WTC11 (cell line): ENCODE data around the gene C10orf67. TPM values are rescaled to one million over a fixed set of nuclear protein-coding genes. Genes with fewer than 3 reads are reported as not detected.

Experiments used
- ATAC-seq: fragments of 200-7000 bp; cut with Tn5 transposase; 2 replicates; pipeline ENCODE4 v1.10.0; 2021; ENCODE audit warnings: mild to moderate bottlenecking, moderate library complexity
- CTCF ChIA-PET: fragments of 300-600 bp; sonication (Branson Sonifier 250); formaldehyde crosslinking; loops from one replicate; lab custom pipeline; 2021; ENCODE audit warnings: antibody characterized with exemption; lab: Charles Lee
- POLR2A ChIA-PET: fragments of 350-600 bp; sonication (Branson Sonifier 250); formaldehyde crosslinking; loops from one replicate; lab custom pipeline; 2021; ENCODE audit warnings: antibody characterized with exemption; lab: Charles Lee
- DNase-seq: peaks from one replicate; pipeline ENCODE4 v3.0.0; 2021; ENCODE audit warnings: low spot score
- H3K27ac Mint-ChIP-seq: 2 replicates; pipeline ENCODE4 v1.8.0; 2021; ENCODE audit warnings: mixed read lengths
- H3K27me3 Mint-ChIP-seq: 2 replicates; pipeline ENCODE4 v1.8.0; 2021; ENCODE audit warnings: low read depth, mild to moderate bottlenecking, moderate library complexity, mixed read lengths
- H3K36me3 Mint-ChIP-seq: 2 replicates; pipeline ENCODE4 v1.8.0; 2021; ENCODE audit warnings: mixed read lengths
- H3K4me1 Mint-ChIP-seq: 2 replicates; pipeline ENCODE4 v1.8.0; 2022; ENCODE audit warnings: mixed read lengths
- H3K4me3 Mint-ChIP-seq: 2 replicates; pipeline ENCODE4 v1.8.0; 2021; ENCODE audit warnings: mild to moderate bottlenecking, moderate library complexity, mixed read lengths
- H3K9me3 Mint-ChIP-seq: 2 replicates; pipeline ENCODE4 v1.8.0; 2021; ENCODE audit warnings: mixed read lengths
- ATF1 ChIP-seq: sonication (generic); formaldehyde crosslinking; IDR thresholded peaks from 2 replicates; pipeline ENCODE4 v1.8.1; 2023; ENCODE audit warnings: mild to moderate bottlenecking, moderate library complexity, missing genetic modification reagents
- ELF4 ChIP-seq: sonication (generic); formaldehyde crosslinking; IDR thresholded peaks from 2 replicates; pipeline ENCODE4 v1.8.1; 2022; ENCODE audit warnings: low read depth, mild to moderate bottlenecking, moderate library complexity, missing genetic modification reagents
- FOXP1 ChIP-seq: sonication (generic); formaldehyde crosslinking; IDR thresholded peaks from 2 replicates; pipeline ENCODE4 v1.8.0; 2022; ENCODE audit warnings: missing genetic modification reagents, mild to moderate bottlenecking, moderate library complexity, borderline replicate concordance
- FOXP4 ChIP-seq: sonication (generic); formaldehyde crosslinking; IDR thresholded peaks from 2 replicates; pipeline ENCODE4 v1.8.0; 2022; ENCODE audit warnings: mild to moderate bottlenecking, missing genetic modification reagents
- GTF2I ChIP-seq: fragments of 250-450 bp; sonication (Bioruptor Pico); conservative IDR thresholded peaks from 2 replicates; pipeline ENCODE4 v1.4.0; 2021; ENCODE audit warnings: mild to moderate bottlenecking
- HMGA2 ChIP-seq: fragments of 250-450 bp; sonication (Bioruptor Pico); IDR thresholded peaks from 2 replicates; pipeline ENCODE4 v1.4.0; 2021; ENCODE audit warnings: mild to moderate bottlenecking, moderate library complexity
- HMGXB4 ChIP-seq: sonication (generic); formaldehyde crosslinking; IDR thresholded peaks from 2 replicates; pipeline ENCODE4 v1.8.1; 2023; ENCODE audit warnings: mild to moderate bottlenecking, moderate library complexity, missing genetic modification reagents
- IRF1 ChIP-seq: sonication (generic); formaldehyde crosslinking; IDR thresholded peaks from 2 replicates; pipeline ENCODE4 v1.8.0; 2023; ENCODE audit warnings: missing genetic modification reagents
- NFATC4 ChIP-seq: fragments of 250-450 bp; sonication (Bioruptor Pico); IDR thresholded peaks from 2 replicates; pipeline ENCODE4 v1.9.0; 2021; ENCODE audit warnings: mild to moderate bottlenecking
- NFE2L1 ChIP-seq: sonication (generic); formaldehyde crosslinking; IDR thresholded peaks from 2 replicates; pipeline ENCODE4 v1.8.1; 2023; ENCODE audit warnings: missing genetic modification reagents
- NR1H2 ChIP-seq: sonication (generic); formaldehyde crosslinking; IDR thresholded peaks from 2 replicates; pipeline ENCODE4 v1.9.0; 2021; ENCODE audit warnings: mild to moderate bottlenecking, moderate library complexity, missing genetic modification reagents
- NR3C1 ChIP-seq: sonication (generic); formaldehyde crosslinking; conservative IDR thresholded peaks from 2 replicates; pipeline ENCODE4 v1.8.1; 2023; ENCODE audit warnings: low read depth, mild to moderate bottlenecking, missing genetic modification reagents
- PRRX2 ChIP-seq: fragments of 250-450 bp; sonication (Bioruptor Pico); IDR thresholded peaks from 2 replicates; pipeline ENCODE4 v1.8.0; 2021; ENCODE audit warnings: mild to moderate bottlenecking
- TEAD1 ChIP-seq: sonication (generic); formaldehyde crosslinking; IDR thresholded peaks from 2 replicates; pipeline ENCODE4 v1.8.0; 2022; ENCODE audit warnings: mild to moderate bottlenecking, missing genetic modification reagents
- TEAD4 ChIP-seq: sonication (generic); formaldehyde crosslinking; IDR thresholded peaks from 2 replicates; pipeline ENCODE4 v1.8.0; 2022; ENCODE audit warnings: mild to moderate bottlenecking, missing genetic modification reagents
- USF2 ChIP-seq: sonication (generic); formaldehyde crosslinking; IDR thresholded peaks from 2 replicates; pipeline ENCODE4 v1.8.1; 2023; ENCODE audit warnings: mild to moderate bottlenecking, missing genetic modification reagents, moderate library complexity
- ZNF121 ChIP-seq: sonication (generic); formaldehyde crosslinking; IDR thresholded peaks from 2 replicates; pipeline ENCODE4 v1.8.0; 2023; ENCODE audit warnings: missing genetic modification reagents
- ZNF138 ChIP-seq: sonication (generic); formaldehyde crosslinking; conservative IDR thresholded peaks from 2 replicates; pipeline ENCODE4 v1.8.1; 2022; ENCODE audit warnings: mild to moderate bottlenecking, moderate library complexity, missing genetic modification reagents
- ZNF263 ChIP-seq: sonication (generic); formaldehyde crosslinking; IDR thresholded peaks from 2 replicates; pipeline ENCODE4 v1.8.1; 2022; ENCODE audit warnings: low read depth, mild to moderate bottlenecking, moderate library complexity, missing genetic modification reagents
- ZNF317 ChIP-seq: sonication (generic); formaldehyde crosslinking; IDR thresholded peaks from 2 replicates; pipeline ENCODE4 v1.8.1; 2023; ENCODE audit warnings: low read depth, mild to moderate bottlenecking, moderate library complexity, missing genetic modification reagents, borderline replicate concordance
- ZNF512 ChIP-seq: sonication (generic); formaldehyde crosslinking; IDR thresholded peaks from 2 replicates; pipeline ENCODE4 v1.8.1; 2022; ENCODE audit warnings: missing genetic modification reagents, borderline replicate concordance
- total RNA-seq: library from RNA; stranded (reverse); gene quantifications from 3 replicates; pipeline ENCODE4 v1.2.3, GENCODE V29; 2021
- TF ChIP-seq, protein P1 (sequence below): sonication (generic); formaldehyde crosslinking; conservative IDR thresholded peaks from 2 replicates; pipeline ENCODE4 v1.8.1; 2023; ENCODE audit warnings: mild to moderate bottlenecking, low read depth, missing genetic modification reagents, moderate library complexity
- TF ChIP-seq, protein P2 (sequence below): sonication (generic); formaldehyde crosslinking; IDR thresholded peaks from 2 replicates; pipeline ENCODE4 v1.8.0; 2022; ENCODE audit warnings: mild to moderate bottlenecking, missing genetic modification reagents

C10orf67 gene
- total RNA-seq, 1 experiment from 2014 or later = not detected

DNA sequence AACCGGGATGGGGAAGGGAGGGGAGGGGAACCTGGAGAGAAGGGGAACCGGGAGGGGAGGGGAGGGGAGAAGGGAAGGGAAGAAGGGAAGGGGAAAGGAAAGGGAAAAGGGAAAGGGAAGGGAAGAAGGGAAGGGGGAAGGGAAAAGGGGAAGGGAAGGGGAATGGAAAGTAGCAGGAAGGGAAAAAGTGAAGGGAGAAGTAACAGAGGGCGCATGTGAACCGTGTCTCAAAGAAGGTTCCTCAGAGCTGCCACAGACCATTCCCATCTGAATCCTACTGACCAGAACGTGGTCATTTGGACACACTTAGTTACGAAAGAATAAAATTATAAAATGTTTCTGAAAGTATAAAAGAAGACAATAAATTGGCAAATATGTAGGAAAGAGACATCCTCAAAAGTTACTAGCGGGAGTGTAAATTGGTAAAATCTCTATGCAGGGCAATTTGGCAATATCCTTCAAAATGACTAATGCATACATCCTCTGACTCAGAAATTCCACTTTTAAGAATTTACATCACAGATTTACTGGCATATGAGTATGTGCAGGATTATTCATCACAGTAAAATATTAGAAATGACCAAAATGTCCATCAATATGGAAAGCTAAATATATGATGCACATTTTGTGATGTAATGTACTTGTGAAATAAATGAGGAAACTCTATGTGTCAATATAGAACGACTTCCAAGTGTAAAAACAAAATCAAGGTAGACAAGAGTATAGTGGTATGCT lies 12.9 kb downstream of the C10orf67 start (continued):
- TF ChIP-seq ZNF512 (CRISPR knock-in tag) (no peak), NFATC4 (no peak), TEAD1 (CRISPR knock-in tag) (no peak), NR1H2 (CRISPR knock-in tag) (no peak), USF2 (no peak), NFE2L1 (CRISPR knock-in tag) (no peak), NR3C1 (no peak)
- TF ChIP-seq, protein P1, sequence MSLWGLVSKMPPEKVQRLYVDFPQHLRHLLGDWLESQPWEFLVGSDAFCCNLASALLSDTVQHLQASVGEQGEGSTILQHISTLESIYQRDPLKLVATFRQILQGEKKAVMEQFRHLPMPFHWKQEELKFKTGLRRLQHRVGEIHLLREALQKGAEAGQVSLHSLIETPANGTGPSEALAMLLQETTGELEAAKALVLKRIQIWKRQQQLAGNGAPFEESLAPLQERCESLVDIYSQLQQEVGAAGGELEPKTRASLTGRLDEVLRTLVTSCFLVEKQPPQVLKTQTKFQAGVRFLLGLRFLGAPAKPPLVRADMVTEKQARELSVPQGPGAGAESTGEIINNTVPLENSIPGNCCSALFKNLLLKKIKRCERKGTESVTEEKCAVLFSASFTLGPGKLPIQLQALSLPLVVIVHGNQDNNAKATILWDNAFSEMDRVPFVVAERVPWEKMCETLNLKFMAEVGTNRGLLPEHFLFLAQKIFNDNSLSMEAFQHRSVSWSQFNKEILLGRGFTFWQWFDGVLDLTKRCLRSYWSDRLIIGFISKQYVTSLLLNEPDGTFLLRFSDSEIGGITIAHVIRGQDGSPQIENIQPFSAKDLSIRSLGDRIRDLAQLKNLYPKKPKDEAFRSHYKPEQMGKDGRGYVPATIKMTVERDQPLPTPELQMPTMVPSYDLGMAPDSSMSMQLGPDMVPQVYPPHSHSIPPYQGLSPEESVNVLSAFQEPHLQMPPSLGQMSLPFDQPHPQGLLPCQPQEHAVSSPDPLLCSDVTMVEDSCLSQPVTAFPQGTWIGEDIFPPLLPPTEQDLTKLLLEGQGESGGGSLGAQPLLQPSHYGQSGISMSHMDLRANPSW (CRISPR knock-in tag) = no peak

GRCh38 chr10:23330948-23331347 lies 13.6 kb downstream of the C10orf67 start:
- TF ChIP-seq FOXP4 = no peak
- TF ChIP-seq, protein P2, sequence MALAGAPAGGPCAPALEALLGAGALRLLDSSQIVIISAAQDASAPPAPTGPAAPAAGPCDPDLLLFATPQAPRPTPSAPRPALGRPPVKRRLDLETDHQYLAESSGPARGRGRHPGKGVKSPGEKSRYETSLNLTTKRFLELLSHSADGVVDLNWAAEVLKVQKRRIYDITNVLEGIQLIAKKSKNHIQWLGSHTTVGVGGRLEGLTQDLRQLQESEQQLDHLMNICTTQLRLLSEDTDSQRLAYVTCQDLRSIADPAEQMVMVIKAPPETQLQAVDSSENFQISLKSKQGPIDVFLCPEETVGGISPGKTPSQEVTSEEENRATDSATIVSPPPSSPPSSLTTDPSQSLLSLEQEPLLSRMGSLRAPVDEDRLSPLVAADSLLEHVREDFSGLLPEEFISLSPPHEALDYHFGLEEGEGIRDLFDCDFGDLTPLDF (CRISPR knock-in tag) = no peak
- no peak for TF ChIP-seq ZNF263
- no peak for TF ChIP-seq HMGA2 (CRISPR knock-in tag)
- TF ChIP-seq FOXP1 = no peak
- TF ChIP-seq ZNF317 (CRISPR knock-in tag) = no peak
- TF ChIP-seq GTF2I (CRISPR knock-in tag) = no peak
- no peak for TF ChIP-seq ELF4 (CRISPR knock-in tag)
- no peak for TF ChIP-seq HMGXB4
- no peak for TF ChIP-seq IRF1 (CRISPR knock-in tag)
- TF ChIP-seq ZNF121 (CRISPR knock-in tag) = no peak
- TF ChIP-seq ATF1 (CRISPR knock-in tag) = no peak
- TF ChIP-seq PRRX2 (CRISPR knock-in tag) = no peak
- TF ChIP-seq TEAD4 = no peak
- no peak for TF ChIP-seq ZNF138 (CRISPR knock-in tag)
- no peaks in the 10 kb centered on the region for H3K9me3 Mint-ChIP-seq
- POLR2A ChIA-PET = no interaction called here
- CTCF ChIA-PET = no interaction called here
- H3K27ac Mint-ChIP-seq = no peak overlapping the region
- DNase-seq (no peak), ATAC-seq (no peak)
- H3K4me1 Mint-ChIP-seq = no peaks in the 10 kb centered on the region
- no peaks in the 10 kb centered on the region for H3K36me3 Mint-ChIP-seq
- H3K27me3 Mint-ChIP-seq = no peaks in the 10 kb centered on the region
- H3K4me3 Mint-ChIP-seq = no peak overlapping the region
